Panc1 (cell line): Measurements from ENCODE around the gene MTA1. TPM values are rescaled to one million over a fixed set of nuclear protein-coding genes. Genes with fewer than 3 reads are reported as not detected.

Experiments
- ATAC-seq: fragments of 200-7000 bp; cut with Tn5 transposase; 2 replicates; pipeline ENCODE4 v1.9.1; 2020; ENCODE audit warnings: mild to moderate bottlenecking, moderate library complexity
- BruUV-seq: library from RNA; stranded (reverse); fragments of 400-500 nt; replicated peaks from 2 replicates; lab custom pipeline; 2021; lab: Mats Ljungman, UMichigan
- CTCF ChIA-PET: fragments of 300-600 bp; sonication (Branson Sonifier 250); formaldehyde crosslinking; loops from one replicate; lab custom pipeline; 2022; ENCODE audit warnings: antibody characterized with exemption; lab: Charles Lee
- POLR2A ChIA-PET: fragments of 300-600 bp; sonication (Branson Sonifier 250); formaldehyde crosslinking; loops from one replicate; lab custom pipeline; 2022; ENCODE audit warnings: antibody characterized with exemption; lab: Charles Lee
- DNase-seq: peaks from one replicate; pipeline ENCODE4 v3.0.0-alpha.2; 2010; ENCODE audit warnings: low read depth, low spot score
- H3K27ac ChIP-seq: 2 replicates; pipeline ENCODE4 v1.5.1; 2011; ENCODE audit warnings: mild to moderate bottlenecking, low read length, inconsistent platforms
- H3K27me3 ChIP-seq: fragments of 200-500 bp; sonication (Bioruptor generic); 2 replicates; pipeline ENCODE4 v1.6.0; 2014; ENCODE audit warnings: low read length, inconsistent platforms; ENCODE audit not compliant: control insufficient read depth, insufficient read depth
- H3K36me3 ChIP-seq: fragments of 200-500 bp; sonication (Bioruptor generic); 2 replicates; pipeline ENCODE4 v1.5.1; 2014; ENCODE audit warnings: inconsistent platforms, mild to moderate bottlenecking, low read length, moderate library complexity; ENCODE audit not compliant: control insufficient read depth, insufficient read depth
- H3K4me1 ChIP-seq: 2 replicates; pipeline ENCODE4 v1.5.1; 2011; ENCODE audit warnings: inconsistent platforms, mild to moderate bottlenecking, low read length, moderate library complexity; ENCODE audit not compliant: control insufficient read depth, insufficient read depth
- H3K4me3 ChIP-seq, 2 experiments: 2 replicates each; pipeline ENCODE4 v1.5.1; 2011 to 2012; ENCODE audit warnings: low read depth in 2 of 2, low read length in 2 of 2, mild to moderate bottlenecking in 2 of 2, inconsistent platforms in 1 of 2, moderate library complexity in 1 of 2
- H3K9me3 ChIP-seq: fragments of 200-500 bp; sonication (Bioruptor generic); 2 replicates; pipeline ENCODE4 v1.5.1; 2014; ENCODE audit warnings: low read depth, mild to moderate bottlenecking, inconsistent platforms, low read length, moderate library complexity; ENCODE audit not compliant: control insufficient read depth, insufficient read depth
- CTCF ChIP-seq: fragments of 450-650 bp; IDR thresholded peaks from 2 replicates; pipeline ENCODE4 v1.5.1; 2017; ENCODE audit warnings: mild to moderate bottlenecking
- POLR2AphosphoS5 ChIP-seq: IDR thresholded peaks from 2 replicates; pipeline ENCODE4 v1.6.1; 2012; ENCODE audit warnings: mild to moderate bottlenecking, low read depth, low read length, moderate library complexity
- REST ChIP-seq, 2 experiments: IDR thresholded peaks; 2 replicates each; pipeline ENCODE4 v1.6.1; 2011 to 2012; ENCODE audit warnings: low read depth in 2 of 2, control low read depth in 1 of 2, low read length in 1 of 2, mild to moderate bottlenecking in 1 of 2, moderate library complexity in 1 of 2; ENCODE audit not compliant: insufficient read depth in 1 of 2
- SIN3A ChIP-seq: IDR thresholded peaks from 2 replicates; pipeline ENCODE4 v1.6.1; 2012; ENCODE audit warnings: low read depth, mild to moderate bottlenecking, low read length, moderate library complexity, borderline replicate concordance; ENCODE audit not compliant: insufficient read depth
- TCF7L2 ChIP-seq: IDR thresholded peaks from 2 replicates; pipeline ENCODE4 v1.6.1; 2011; ENCODE audit warnings: mild to moderate bottlenecking, low read depth, low read length, inconsistent platforms
- in situ Hi-C: cut with HindIII; loops from 2 replicates; pipeline ENCODE4 v1.10.0; 2016; ENCODE audit warnings: low sequenced_read_pairs, low pct_unique_long_range_greater_than_20kb
- intact Hi-C: fragments of 100-400 bp; cut with micrococcal nuclease; formaldehyde crosslinking; loops from one replicate; pipeline ENCODE4 v1.10.0; 2022; ENCODE audit not compliant: unreplicated experiment
- total RNA-seq: library from RNA; stranded (reverse); gene quantifications from one replicate; pipeline ENCODE4 v1.2.1, GENCODE V29; 2021; ENCODE audit not compliant: unreplicated experiment

MTA1 gene
- total RNA-seq, 1 experiment from 2014 or later = 105 TPM

GRCh38 chr14:105479431-105480158, 60.0 kb downstream of the MTA1 start:
- CTCF ChIA-PET = interaction anchor here (1.8 kb wide), 1 partner anchor 10 kb away, joined by 18 read pairs; no protein-coding TSS in a partner anchor
- Histone ChIP-seq H3K4me1 (peaks cover 53% of the 10 kb centered on the region), H3K9me3 (no peaks in the 10 kb centered on the region), H3K27ac (peak overlapping the region; percentile 39; the same call in 1 of the 2 replicates), H3K27me3 (no peaks in the 10 kb centered on the region), H3K4me3 (no peak overlapping the region), H3K36me3 (no peaks in the 10 kb centered on the region; the same call in 1 of the 2 replicates)
- ATAC-seq (no peak), DNase-seq (no peak)
- BruUV-seq = TSS peak; percentile 94
- intact Hi-C loops (loop anchor here (10.0 kb wide), 1 partner anchor 105 kb away; no protein-coding TSS in a partner anchor), in situ Hi-C loops (no loop called here)
- TF ChIP-seq REST (IDR thresholded peaks at IDR 0.05; ENCODE audit: insufficient read depth in 1 of 2, low read depth in 2 of 2, low read length in 1 of 2) (peak in 1 of 2 experiments; percentile 49; a peak in 1 of 4 replicates), POLR2AphosphoS5 (no peak)
- POLR2A ChIA-PET = no interaction called here

- H3K4me3 ChIP-seq = no peak overlapping the region
- in situ Hi-C loops = no loop called here
- peaks cover 58% of the 10 kb centered on the region for H3K4me1 ChIP-seq
- H3K9me3 ChIP-seq = no peaks in the 10 kb centered on the region
- no peaks in the 10 kb centered on the region for H3K36me3 ChIP-seq
- H3K27ac ChIP-seq = peak overlapping the region; percentile 89
- CTCF ChIA-PET = interaction anchor here (0.7 to 1.8 kb wide), 3 partner anchors 9 to 11 kb away, joined by 4 to 18 read pairs (median 7); partner anchors contain the start of gene TEDC1
- H3K27me3 ChIP-seq = no peaks in the 10 kb centered on the region
- POLR2A ChIA-PET = interaction anchor here (0.6 kb wide), 1 partner anchor 12 kb away, joined by 21 read pairs; no protein-coding TSS in a partner anchor
- DNase-seq (no peak), ATAC-seq (no peak)
- BruUV-seq = no TSS peak
- TF ChIP-seq TCF7L2 (no peak), REST (IDR thresholded peaks at IDR 0.05; ENCODE audit: insufficient read depth in 1 of 2, low read depth in 2 of 2, low read length in 1 of 2) (no peak), SIN3A (no peak), CTCF (no peak), POLR2AphosphoS5 (no peak)
- intact Hi-C loops = loop anchor here (10.0 kb wide), 1 partner anchor 105 kb away; no protein-coding TSS in a partner anchor
Observed at GRCh38 chr14:105480199-105480746, 60.6 kb downstream of the MTA1 start.
